NAMALWA (cell line): Measurements from ENCODE around the gene EBF3.

ENCODE experiments used
- DNase-seq: peaks from one replicate; pipeline ENCODE4 v3.0.0-alpha.2; 2015; ENCODE audit warnings: low spot score

The EBF3 gene

GRCh38 chr10:129971381-129972144 lies 7.5 kb upstream of the EBF3 start:
- DNase-seq: no peak

DNA sequence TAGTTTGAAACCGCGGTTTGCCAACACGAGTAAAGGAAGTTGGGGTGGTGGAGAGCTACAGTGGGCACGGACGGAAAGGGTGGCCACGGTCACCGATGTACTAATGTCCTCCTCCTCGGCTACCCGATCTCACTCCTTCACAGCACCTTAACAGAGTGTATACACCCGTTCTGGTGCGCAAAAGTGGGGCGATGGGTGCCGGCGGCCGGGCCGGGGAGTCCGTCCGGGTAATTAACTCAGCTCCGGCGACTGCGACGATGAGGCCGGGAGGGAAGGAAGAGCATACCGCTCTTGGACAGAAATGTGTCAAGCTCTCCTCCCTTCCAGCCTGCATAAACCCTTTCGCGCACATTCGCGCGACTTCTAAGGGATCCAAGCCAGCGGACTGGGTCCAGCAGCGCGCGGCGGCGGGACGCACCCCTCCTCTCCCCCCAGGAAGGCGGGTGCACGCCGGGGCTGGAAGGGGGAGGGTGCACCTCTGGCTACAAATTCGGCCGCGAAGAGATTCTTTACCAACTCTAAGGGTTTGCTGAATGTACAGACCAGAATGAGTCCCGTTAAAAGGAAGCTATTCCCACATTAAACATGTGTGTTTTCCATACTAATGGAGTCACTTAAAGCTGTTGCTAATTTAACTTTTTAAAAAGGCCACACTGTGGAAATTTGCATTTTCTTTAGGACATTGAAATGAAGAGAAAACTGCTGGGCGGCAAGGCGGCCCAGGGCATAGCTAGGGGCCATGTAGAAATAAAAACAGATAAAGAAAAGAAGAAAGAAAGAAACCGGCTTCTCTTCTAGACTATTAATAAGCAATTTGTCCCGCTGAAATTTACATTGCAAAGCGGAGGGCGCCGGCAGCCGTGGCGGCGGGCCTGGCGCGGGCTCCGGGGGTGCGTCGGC lies 6.6 kb upstream of the EBF3 start:
- no peak for DNase-seq

DNA sequence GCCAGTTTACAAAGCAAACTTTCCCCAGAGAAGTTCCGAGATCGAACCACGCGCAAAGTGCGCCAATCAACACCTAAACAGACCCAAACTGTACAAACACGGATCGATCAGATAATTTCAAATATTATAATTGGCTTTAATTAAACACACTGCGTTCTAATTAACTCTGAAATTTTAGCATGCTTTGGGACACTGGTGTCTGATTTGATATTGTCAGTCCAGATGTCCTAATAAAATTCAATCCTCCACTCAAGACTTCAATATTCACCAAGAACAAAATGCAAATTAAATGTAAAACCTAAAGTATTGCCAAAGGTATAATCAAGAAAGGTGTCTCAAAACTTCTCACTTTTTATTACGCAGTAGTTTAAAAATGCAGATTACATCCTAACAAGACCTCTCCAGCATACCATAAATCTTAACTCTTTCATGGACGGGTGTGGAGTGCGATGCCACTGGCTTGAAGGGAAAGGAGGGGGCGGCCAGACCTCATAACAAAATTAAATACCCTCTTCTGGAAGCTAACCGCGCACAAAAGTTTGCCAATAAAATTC lies 5.9 kb upstream of the EBF3 start:
- DNase-seq: no peak

GRCh38 chr10:129969184-129969910 lies 5.3 kb upstream of the EBF3 start:
- no peak for DNase-seq

DNA sequence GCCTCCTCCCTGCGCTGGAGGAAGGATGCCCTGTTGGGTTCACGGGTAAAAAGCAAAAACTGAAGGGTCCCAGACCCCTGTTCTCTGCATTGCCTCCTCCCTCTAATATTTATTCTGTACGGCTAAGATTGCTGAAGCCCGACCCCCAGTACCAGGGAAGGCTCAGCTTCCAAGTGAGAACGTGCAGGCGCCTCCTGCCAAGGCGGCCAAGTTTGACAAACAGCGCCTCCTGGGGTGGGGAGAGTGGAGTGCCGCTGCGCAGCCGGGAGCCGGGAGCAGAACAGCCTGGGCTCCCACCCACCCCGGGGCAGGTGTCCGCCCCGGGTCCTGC lies 4.7 kb upstream of the EBF3 start:
- DNase-seq: no peak

GRCh38 chr10:129968020-129968852 lies 4.2 kb upstream of the EBF3 start:
- no peak for DNase-seq

DNA sequence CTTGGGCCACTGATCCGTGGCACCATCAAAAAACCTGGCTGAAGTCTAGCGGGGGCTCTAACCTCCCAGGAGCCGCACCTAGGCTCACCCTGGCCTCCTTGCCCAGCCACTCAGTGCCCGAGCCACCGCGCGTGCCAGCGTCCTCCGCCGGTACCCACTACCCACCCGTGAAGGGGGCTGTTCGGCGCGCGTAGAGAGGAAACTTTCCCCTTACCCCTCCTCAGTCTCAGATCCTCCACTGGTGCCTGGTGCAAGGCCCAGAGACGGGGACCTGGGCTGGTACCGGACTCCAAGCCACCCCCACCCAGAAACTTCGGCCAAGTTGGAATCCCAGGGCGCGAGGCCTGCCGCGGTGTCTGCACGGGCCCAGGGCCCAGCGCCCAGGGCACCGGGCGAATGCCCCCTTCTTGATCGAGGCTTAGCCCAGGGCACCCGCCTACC lies 3.5 kb upstream of the EBF3 start:
- no peak for DNase-seq

DNA sequence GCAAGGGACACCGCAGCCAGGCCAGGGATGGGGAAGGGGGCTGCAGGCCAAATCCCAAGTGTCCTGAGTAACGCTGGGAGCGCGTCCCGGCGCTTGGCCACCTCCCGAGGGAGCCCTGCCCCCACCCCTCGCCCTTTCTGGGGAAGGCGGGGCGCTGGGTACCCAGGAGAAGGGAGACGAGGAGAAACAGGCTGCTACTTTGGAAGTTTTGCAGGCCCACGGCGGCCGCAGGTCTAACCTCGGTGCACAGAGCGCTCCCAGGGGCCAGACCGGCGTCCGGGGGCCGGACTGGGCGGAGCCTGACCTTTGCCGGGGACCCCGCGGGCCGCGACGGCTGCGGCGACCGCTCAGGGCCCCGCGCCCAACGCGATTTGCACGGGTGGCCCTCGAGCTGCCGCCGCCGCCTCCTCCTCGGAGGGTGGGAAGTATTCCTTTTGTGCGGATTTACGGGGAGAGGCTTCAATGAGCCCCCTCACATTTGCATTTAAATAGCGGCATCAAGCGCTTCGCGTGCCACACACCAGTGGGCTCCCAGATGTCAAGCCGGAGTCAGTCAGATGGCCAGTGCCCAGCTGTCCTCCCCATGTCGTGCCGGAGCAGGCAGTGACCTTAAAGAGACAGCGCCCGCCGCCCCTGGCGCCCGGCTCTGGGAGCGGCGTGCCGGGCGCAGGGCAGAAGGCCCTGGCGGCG lies 3.0 kb upstream of the EBF3 start:
- no peak for DNase-seq

- no peak for DNase-seq
Observed at GRCh38 chr10:129966370-129966888, 2.4 kb upstream of the EBF3 start.

GRCh38 chr10:129965959-129966358 lies 1.9 kb upstream of the EBF3 start:
- no peak for DNase-seq

DNA sequence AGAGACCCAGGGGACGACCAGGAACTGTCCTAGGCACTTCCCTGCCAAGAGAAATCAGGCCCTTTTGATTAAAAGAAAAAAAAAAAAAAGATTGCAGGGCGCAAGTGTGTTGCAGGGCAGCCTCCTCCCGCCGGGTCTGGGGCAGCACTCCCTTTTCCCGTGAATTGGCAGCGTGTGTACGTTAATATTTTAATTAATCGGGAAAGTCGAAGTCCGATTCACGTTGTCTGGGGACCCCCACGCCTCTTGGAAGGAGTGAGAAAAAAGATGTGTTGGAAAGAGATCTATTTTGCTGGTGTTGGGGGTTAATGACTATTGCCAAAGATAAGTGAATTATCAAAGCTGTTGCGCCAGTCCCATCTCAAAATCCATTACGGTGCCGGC lies 1.3 kb upstream of the EBF3 start:
- no peak for DNase-seq

DNA sequence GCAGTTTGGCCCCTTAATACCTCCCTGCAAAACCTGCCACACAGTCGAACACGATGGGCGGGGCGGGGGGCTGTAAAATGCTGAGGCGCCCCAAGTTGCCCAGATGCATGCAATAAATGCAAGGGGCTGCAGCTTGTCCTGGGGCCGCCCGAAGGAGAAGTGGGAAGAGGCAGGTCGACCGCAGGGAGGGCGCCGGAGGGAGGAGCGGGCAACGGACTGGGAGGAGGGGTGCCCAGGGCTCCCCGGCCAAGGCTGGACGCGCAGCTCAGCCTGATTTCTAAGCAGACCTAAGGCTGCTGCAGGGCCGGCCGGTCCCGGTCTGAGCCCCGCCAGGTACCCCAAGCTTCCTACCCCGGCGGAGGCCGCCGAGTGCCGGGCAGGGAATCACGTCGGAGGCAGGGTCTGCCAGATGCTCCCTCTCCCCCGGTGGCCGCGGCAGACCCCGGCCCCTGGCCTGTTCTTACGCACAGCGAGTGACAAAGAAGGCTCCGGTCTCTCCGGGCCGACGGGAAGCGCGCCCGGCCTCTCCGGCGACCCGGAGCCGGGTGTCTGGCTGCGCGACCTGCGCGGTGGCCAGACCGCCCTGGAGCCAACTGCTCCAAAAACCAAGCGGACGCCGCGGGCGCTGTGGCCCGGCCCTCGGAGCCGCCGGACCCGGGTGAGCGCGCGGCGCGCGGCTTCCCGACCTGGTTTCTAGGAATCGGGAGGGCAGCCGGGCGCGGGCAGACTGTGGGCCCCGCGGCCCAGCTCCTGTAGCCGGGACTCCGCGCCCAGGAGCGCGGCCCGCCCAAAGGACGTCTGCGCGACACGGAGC lies 744 bp upstream of the EBF3 start:
- DNase-seq: no peak

- no peak for DNase-seq
Observed at GRCh38 chr10:129962872-129963640, 1.0 kb downstream of the EBF3 start.

- DNase-seq: no peak
Observed at GRCh38 chr10:129962031-129962871, 1.8 kb downstream of the EBF3 start.

GRCh38 chr10:129961157-129961701 lies 2.8 kb downstream of the EBF3 start:
- DNase-seq: no peak

DNA sequence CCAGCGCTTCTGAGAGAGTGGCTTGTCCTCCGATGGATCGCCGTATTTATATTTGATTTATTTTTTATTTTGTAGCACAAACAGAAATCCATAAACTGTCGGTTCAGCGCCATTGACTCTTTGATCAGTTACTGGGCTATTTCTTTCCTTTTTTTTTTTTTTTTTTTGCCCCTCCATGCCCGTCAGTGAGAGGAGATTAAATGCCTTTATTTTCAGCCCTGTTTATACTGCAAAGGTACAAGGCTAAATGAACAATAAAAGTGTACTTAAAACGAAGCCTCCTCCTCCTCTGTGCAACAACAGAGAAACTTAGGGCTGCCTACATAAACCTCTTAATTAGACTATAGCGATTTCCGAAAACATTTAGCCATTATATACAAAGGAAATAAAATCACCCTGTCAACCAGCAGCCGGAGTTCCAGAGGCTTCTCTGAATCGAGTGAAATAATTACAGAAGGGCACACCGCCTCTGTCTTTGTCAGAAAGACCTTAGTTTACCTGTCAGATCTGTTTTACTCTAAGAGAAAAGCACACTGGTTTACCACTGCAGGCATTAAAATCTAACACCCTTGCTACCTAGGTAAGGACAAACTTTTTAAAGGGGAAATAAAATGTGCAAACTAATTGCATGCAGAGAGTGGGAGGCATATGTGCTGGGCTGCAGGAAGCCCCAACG lies 3.5 kb downstream of the EBF3 start:
- DNase-seq: no peak
